ENCODE measurements around the gene RNF217. TPM values are rescaled to one million over a fixed set of nuclear protein-coding genes. Genes with fewer than 3 reads are reported as not detected.

Gene RNF217
- total RNA-seq, 1 experiment from 2014 or later: 37.7 TPM

DNA sequence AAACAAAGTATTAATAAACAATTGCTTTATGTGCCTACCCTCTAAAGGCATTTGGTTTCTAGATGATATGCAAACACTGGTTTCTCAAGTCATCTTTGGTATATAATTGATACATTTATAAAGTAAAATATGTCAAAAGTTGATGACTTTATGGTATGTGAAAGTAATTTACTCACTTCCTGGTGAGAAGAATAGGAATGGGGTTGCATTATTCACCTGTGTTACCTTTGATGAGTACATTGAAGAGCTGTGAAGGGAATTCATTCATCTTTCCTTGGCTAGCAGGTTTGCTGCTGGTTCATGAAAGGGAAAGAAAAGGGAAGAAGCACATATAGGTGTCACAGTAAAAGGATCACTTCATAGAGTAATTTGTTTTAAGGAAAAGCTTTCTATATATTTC is 20.4 kb downstream of the RNF217 start:
- no peak for ATAC-seq

GRCh38 chr6:124983383-124984083 is 21.3 kb downstream of the RNF217 start:
- ChIA-PET CTCF (no interaction called here), POLR2A (no interaction called here)

More for the DNA sequence above, 20.4 kb downstream of the RNF217 start:
- CTCF ChIA-PET: no interaction called here
- no peaks in the 10 kb centered on the region for H3K36me3 ChIP-seq (ENCODE audit: control insufficient read depth, insufficient read depth, low read length)
- no peak overlapping the region for H3K27ac ChIP-seq (ENCODE audit: low read length)
- no peaks in the 10 kb centered on the region for H3K27me3 ChIP-seq (ENCODE audit: control insufficient read depth, insufficient read depth, low read length)
- POLR2A ChIA-PET: no interaction called here
- in situ Hi-C loops (cut with HindIII; ENCODE audit: low pct_unique_long_range_greater_than_20kb, low sequenced_read_pairs): no loop called here
- H3K4me3 ChIP-seq (ENCODE audit: low read depth in 2 of 2, low read length in 2 of 2): no peak overlapping the region
- BruUV-seq (replicated peaks): no TSS peak
- peaks cover 11% of the 10 kb centered on the region; the same call in 1 of the 2 replicates for H3K9me3 ChIP-seq (ENCODE audit: control insufficient read depth, insufficient read depth, low read depth, low read length)
- TF ChIP-seq TCF7L2 (IDR thresholded peaks at IDR 0.05; ENCODE audit: low read depth, low read length) (no peak), POLR2AphosphoS5 (IDR thresholded peaks at IDR 0.05; ENCODE audit: low read depth, low read length) (no peak), SIN3A (IDR thresholded peaks at IDR 0.05; ENCODE audit: borderline replicate concordance, insufficient read depth, low read depth, low read length) (no peak)
- TF ChIP-seq, protein P1, sequence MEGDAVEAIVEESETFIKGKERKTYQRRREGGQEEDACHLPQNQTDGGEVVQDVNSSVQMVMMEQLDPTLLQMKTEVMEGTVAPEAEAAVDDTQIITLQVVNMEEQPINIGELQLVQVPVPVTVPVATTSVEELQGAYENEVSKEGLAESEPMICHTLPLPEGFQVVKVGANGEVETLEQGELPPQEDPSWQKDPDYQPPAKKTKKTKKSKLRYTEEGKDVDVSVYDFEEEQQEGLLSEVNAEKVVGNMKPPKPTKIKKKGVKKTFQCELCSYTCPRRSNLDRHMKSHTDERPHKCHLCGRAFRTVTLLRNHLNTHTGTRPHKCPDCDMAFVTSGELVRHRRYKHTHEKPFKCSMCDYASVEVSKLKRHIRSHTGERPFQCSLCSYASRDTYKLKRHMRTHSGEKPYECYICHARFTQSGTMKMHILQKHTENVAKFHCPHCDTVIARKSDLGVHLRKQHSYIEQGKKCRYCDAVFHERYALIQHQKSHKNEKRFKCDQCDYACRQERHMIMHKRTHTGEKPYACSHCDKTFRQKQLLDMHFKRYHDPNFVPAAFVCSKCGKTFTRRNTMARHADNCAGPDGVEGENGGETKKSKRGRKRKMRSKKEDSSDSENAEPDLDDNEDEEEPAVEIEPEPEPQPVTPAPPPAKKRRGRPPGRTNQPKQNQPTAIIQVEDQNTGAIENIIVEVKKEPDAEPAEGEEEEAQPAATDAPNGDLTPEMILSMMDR (IDR thresholded peaks at IDR 0.05): no peak
- TF ChIP-seq, protein P2, sequence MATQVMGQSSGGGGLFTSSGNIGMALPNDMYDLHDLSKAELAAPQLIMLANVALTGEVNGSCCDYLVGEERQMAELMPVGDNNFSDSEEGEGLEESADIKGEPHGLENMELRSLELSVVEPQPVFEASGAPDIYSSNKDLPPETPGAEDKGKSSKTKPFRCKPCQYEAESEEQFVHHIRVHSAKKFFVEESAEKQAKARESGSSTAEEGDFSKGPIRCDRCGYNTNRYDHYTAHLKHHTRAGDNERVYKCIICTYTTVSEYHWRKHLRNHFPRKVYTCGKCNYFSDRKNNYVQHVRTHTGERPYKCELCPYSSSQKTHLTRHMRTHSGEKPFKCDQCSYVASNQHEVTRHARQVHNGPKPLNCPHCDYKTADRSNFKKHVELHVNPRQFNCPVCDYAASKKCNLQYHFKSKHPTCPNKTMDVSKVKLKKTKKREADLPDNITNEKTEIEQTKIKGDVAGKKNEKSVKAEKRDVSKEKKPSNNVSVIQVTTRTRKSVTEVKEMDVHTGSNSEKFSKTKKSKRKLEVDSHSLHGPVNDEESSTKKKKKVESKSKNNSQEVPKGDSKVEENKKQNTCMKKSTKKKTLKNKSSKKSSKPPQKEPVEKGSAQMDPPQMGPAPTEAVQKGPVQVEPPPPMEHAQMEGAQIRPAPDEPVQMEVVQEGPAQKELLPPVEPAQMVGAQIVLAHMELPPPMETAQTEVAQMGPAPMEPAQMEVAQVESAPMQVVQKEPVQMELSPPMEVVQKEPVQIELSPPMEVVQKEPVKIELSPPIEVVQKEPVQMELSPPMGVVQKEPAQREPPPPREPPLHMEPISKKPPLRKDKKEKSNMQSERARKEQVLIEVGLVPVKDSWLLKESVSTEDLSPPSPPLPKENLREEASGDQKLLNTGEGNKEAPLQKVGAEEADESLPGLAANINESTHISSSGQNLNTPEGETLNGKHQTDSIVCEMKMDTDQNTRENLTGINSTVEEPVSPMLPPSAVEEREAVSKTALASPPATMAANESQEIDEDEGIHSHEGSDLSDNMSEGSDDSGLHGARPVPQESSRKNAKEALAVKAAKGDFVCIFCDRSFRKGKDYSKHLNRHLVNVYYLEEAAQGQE (IDR thresholded peaks at IDR 0.05; ENCODE audit: insufficient read depth in 1 of 2, low read depth in 2 of 2, low read length in 1 of 2): no peak
- DNase-seq (ENCODE audit: low read depth, low spot score): no peak
- peaks cover 9% of the 10 kb centered on the region; the same call in 1 of the 2 replicates for H3K4me1 ChIP-seq (ENCODE audit: control insufficient read depth, insufficient read depth, low read length)
- intact Hi-C loops (cut with micrococcal nuclease; ENCODE audit: unreplicated experiment): no loop called here

More at GRCh38 chr6:124983383-124984083, 21.3 kb downstream of the RNF217 start:
- no peak; the same call in 1 of the 2 replicates for ATAC-seq
- in situ Hi-C loops (cut with HindIII; ENCODE audit: low pct_unique_long_range_greater_than_20kb, low sequenced_read_pairs): no loop called here
- no peak for TF ChIP-seq SIN3A (IDR thresholded peaks at IDR 0.05; ENCODE audit: borderline replicate concordance, insufficient read depth, low read depth, low read length)
- TF ChIP-seq, protein P1 (IDR thresholded peaks at IDR 0.05): no peak
- TF ChIP-seq POLR2AphosphoS5 (IDR thresholded peaks at IDR 0.05; ENCODE audit: low read depth, low read length): no peak
- TF ChIP-seq TCF7L2 (IDR thresholded peaks at IDR 0.05; ENCODE audit: low read depth, low read length): no peak
- TF ChIP-seq, protein P2 (IDR thresholded peaks at IDR 0.05; ENCODE audit: insufficient read depth in 1 of 2, low read depth in 2 of 2, low read length in 1 of 2): no peak
- H3K4me1 ChIP-seq (ENCODE audit: control insufficient read depth, insufficient read depth, low read length): peaks cover 9% of the 10 kb centered on the region; the same call in 1 of the 2 replicates
- no peak for DNase-seq (ENCODE audit: low read depth, low spot score)
- no peaks in the 10 kb centered on the region for H3K36me3 ChIP-seq (ENCODE audit: control insufficient read depth, insufficient read depth, low read length)
- no peak overlapping the region for H3K27ac ChIP-seq (ENCODE audit: low read length)
- no TSS peak for BruUV-seq (replicated peaks)
- peaks cover 3% of the 10 kb centered on the region; the same call in 1 of the 2 replicates for H3K9me3 ChIP-seq (ENCODE audit: control insufficient read depth, insufficient read depth, low read depth, low read length)
- no peak overlapping the region for H3K4me3 ChIP-seq (ENCODE audit: low read depth in 2 of 2, low read length in 2 of 2)
- intact Hi-C loops (cut with micrococcal nuclease; ENCODE audit: unreplicated experiment): no loop called here
- no peaks in the 10 kb centered on the region for H3K27me3 ChIP-seq (ENCODE audit: control insufficient read depth, insufficient read depth, low read length)
